NCI-H1105 (cell line): ENCODE results near the gene VWF.

Experiments used
- DNase-seq: peaks from one replicate; lab custom pipeline; 2025; lab: John Stamatoyannopoulos, UW

VWF gene

GRCh38 chr12:6058481-6059161 lies 65.8 kb downstream of the VWF start:
- no peak for DNase-seq

- DNase-seq = no peak
These were observed 66.8 kb downstream of the VWF start for GRCh38 chr12:6057700-6058099.

GRCh38 chr12:6056406-6057240 lies 67.8 kb downstream of the VWF start:
- no peak for DNase-seq

- DNase-seq = no peak
These were observed 70.9 kb downstream of the VWF start for GRCh38 chr12:6053541-6053940.

- DNase-seq = no peak
These were observed 71.5 kb downstream of the VWF start for GRCh38 chr12:6052940-6053329.

- no peak for DNase-seq
These were observed 72.1 kb downstream of the VWF start for GRCh38 chr12:6052206-6052939.

- no peak for DNase-seq
These were observed 74.5 kb downstream of the VWF start for GRCh38 chr12:6049992-6050391.

GRCh38 chr12:6049587-6049986 lies 74.9 kb downstream of the VWF start:
- no peak for DNase-seq

- DNase-seq = no peak
These were observed 76.9 kb downstream of the VWF start for GRCh38 chr12:6047249-6048237.

GRCh38 chr12:6046511-6047180 lies 77.8 kb downstream of the VWF start:
- no peak for DNase-seq

- no peak for DNase-seq
These were observed 79.0 kb downstream of the VWF start for GRCh38 chr12:6045438-6045837.

- no peak for DNase-seq
These were observed 80.4 kb downstream of the VWF start for GRCh38 chr12:6044082-6044481.

GRCh38 chr12:6042446-6042845 lies 82.0 kb downstream of the VWF start:
- no peak for DNase-seq

- no peak for DNase-seq
These were observed 82.6 kb downstream of the VWF start for GRCh38 chr12:6041891-6042290.

- DNase-seq = no peak
These were observed 83.7 kb downstream of the VWF start for GRCh38 chr12:6040815-6041214.

GRCh38 chr12:6039894-6040601 lies 84.4 kb downstream of the VWF start:
- peak; percentile 60 for DNase-seq

GRCh38 chr12:6038160-6038559 lies 86.3 kb downstream of the VWF start:
- DNase-seq = no peak

GRCh38 chr12:6037459-6037858 lies 87.0 kb downstream of the VWF start:
- no peak for DNase-seq

- DNase-seq = no peak
These were observed 88.0 kb downstream of the VWF start for GRCh38 chr12:6036509-6036908.

- no peak for DNase-seq
These were observed 89.9 kb downstream of the VWF start for GRCh38 chr12:6034596-6034995.
